GM12892 (cell line): ENCODE data around the gene FGF12.

Source experiments
- DNase-seq: peaks from one replicate; pipeline ENCODE4 v3.0.0; 2011; ENCODE audit not compliant: insufficient read length
- FAIRE-seq: peaks from 2 replicates; lab custom pipeline; 2011; peaks lifted over from hg19 to GRCh38; lab: Jason Lieb, UNC
- POLR2A ChIP-seq: IDR thresholded peaks from 2 replicates; pipeline ENCODE4 v1.6.1; 2011; ENCODE audit warnings: low read depth, low read length, control low read depth
- POLR2AphosphoS5 ChIP-seq: IDR thresholded peaks from 2 replicates; pipeline ENCODE4 v1.6.1; 2011; ENCODE audit warnings: low read depth, low read length, control low read depth
- TAF1 ChIP-seq: IDR thresholded peaks from 2 replicates; pipeline ENCODE4 v1.6.1; 2011; ENCODE audit warnings: low read depth, mild to moderate bottlenecking, control low read depth, low read length, borderline replicate concordance

FGF12 gene

DNA sequence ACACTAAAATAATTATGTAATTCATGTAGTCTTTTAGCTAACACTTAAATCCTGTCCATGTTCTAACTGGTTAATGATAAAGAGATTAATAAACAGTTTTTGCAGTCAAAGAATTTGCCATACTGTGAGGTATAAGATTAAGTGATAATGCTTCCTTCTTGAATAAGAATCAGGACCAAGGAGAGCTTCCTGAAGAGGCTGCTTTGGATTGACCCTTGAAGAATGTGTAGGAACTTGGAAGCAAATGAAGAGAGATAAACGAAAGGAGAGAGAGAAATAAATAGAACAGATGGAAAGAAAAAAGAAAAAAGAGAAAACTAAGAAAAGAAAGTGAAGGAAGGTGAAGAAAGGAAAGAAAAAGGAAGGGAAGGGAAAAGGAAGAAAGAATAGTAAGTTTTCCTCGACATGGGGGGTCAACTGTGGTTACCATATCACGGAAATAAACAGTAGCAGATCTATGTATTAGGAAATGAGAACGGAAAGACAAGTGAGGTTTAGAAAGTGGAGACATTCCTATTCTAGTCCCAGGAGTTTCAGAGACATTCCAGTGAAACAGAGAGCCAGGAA is 539.8 kb downstream of the FGF12 start:
- DNase-seq: no peak
- no peak for FAIRE-seq
- TF ChIP-seq POLR2AphosphoS5: no peak

DNA sequence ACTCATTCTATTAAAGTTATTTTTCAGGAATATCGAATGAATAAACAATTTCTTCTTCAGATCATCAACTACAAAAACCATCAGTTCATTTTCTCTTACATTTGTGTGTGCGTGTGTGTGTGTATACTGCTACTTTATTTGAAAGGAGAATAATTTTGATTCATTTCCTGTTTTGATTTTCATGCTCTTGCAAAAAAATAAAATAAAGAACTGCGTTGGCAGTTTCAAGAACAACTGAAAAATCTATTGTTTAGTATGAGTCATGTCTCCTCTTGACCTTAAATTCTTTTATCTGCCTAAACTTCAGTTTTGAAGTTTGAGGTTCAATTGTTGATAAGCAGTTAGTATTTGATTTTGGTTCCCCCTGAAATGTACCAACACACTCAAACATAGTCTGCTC is 540.8 kb downstream of the FGF12 start:
- DNase-seq (no peak), FAIRE-seq (no peak)
- TF ChIP-seq TAF1: no peak
- TF ChIP-seq POLR2A: no peak
- TF ChIP-seq POLR2AphosphoS5: no peak

DNA sequence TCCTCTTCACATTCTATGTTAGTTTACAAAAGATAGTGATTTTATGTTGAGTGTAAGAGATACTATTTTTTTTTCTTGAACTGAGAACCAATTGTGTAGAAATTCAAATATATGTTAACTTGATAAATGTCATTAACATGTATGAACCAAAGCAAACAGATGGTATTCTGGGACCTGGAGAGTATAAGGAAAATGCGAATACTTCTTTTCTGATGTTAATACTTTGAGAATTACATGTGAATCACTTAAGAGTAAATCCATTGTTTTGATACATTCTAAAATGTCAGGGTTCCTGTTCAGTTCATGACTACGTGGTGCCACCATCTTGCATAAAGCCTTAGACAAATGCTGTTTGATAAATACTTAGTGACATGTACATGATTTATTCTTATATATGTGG is 541.3 kb downstream of the FGF12 start:
- DNase-seq (no peak), FAIRE-seq (no peak)
- TF ChIP-seq POLR2AphosphoS5 (no peak), TAF1 (no peak), POLR2A (no peak)

DNA sequence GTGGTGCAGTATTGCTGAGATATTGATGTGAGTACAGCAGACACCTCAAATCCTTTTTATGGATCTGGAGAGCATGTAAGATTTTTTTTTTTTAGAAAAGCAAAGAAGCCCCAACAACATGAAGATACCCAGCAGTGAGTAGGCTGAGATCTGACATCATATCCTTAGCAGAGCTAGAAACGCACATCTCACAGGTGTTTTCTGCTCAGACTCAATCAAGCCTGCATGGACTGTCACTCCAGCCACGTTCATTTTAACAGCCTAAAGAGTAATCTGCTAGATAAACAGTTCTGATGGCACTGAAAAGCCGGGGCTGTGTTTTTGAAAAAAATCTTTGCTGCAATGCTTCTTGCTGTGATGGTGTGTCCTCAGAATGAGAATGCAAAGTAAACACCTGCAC is 544.2 kb downstream of the FGF12 start:
- FAIRE-seq (no peak), DNase-seq (no peak)
- TF ChIP-seq POLR2A: no peak
- TF ChIP-seq POLR2AphosphoS5: no peak
- TF ChIP-seq TAF1: no peak

DNA sequence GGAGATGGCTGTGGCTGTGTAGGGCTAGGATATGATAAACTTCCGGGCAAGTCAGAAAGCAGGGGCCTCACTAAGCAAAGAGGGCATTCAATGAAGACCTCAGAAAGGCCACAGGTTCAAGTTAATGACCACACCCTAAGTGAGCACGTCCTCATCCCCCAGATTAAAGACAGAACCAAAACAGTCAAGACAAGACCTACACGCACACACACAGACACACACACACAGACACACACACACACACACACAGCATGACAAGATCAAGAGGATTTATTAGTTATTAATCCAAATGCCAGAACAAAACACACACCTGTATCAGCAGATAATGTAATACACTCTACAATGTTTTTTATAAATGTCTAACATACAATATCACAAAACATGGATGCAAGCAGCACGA is 546.2 kb downstream of the FGF12 start:
- FAIRE-seq: no peak
- DNase-seq: no peak
- TF ChIP-seq TAF1: no peak
- TF ChIP-seq POLR2AphosphoS5: no peak
- no peak for TF ChIP-seq POLR2A

DNA sequence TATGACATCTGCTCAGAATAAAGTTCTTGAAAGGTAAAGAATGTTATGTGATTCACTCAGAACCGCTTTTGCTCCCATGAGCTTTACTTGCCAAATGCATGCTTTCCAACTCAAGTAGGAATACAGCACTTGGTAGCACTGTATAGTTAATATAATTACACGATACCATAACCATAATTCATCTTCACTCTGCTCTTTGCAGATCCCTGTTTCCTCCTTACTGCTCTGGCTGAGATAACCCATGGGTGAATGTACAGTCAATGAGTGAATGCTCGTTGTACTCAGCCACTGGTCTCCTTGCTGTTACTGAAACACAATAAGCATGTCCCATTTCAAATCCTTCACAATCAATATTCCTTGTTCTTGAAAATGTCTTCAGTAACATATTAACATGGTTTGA is 550.0 kb downstream of the FGF12 start:
- no peak for TF ChIP-seq POLR2AphosphoS5
- TF ChIP-seq TAF1: no peak
- FAIRE-seq (no peak), DNase-seq (no peak)

DNA sequence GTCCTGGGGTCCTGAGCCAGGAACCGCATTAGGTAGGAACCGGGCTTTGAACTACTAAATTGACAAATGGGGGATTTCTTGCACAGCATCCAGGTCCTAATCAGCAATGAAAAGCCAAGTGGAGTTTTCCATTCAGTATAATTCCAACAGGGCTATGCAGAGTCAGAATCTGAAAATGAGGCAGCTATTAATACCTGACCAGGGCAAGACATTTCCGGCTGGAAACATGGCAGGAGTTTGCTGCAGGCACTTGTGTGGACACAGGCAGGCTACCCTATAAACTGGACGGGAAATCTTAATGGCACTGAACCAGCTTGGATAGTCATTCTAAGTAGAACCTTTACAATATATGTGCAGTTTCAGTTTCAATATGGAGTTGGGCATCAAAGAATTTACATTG is 553.1 kb downstream of the FGF12 start:
- FAIRE-seq (no peak), DNase-seq (no peak)
- no peak for TF ChIP-seq POLR2A
- no peak for TF ChIP-seq TAF1
- no peak for TF ChIP-seq POLR2AphosphoS5

DNA sequence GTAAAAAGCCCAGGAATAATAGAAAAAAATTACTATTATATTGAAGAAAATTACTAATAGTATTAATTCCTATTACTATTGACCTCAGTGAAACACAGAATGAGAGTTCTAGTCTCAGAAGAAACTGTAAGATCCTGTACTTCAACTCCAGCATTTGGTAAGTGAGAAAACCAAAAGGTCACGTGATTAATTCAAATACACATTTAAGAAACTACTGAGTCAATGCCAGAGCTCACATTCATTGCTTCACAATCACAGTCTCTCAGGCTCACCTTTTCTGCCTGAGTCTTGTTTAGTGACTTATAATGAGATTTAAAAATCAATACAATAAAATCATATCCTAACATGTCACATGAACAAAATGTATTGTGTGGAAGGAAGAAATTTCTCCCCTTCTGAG is 556.1 kb downstream of the FGF12 start:
- DNase-seq (no peak), FAIRE-seq (no peak)
- TF ChIP-seq TAF1: no peak
- no peak for TF ChIP-seq POLR2AphosphoS5

DNA sequence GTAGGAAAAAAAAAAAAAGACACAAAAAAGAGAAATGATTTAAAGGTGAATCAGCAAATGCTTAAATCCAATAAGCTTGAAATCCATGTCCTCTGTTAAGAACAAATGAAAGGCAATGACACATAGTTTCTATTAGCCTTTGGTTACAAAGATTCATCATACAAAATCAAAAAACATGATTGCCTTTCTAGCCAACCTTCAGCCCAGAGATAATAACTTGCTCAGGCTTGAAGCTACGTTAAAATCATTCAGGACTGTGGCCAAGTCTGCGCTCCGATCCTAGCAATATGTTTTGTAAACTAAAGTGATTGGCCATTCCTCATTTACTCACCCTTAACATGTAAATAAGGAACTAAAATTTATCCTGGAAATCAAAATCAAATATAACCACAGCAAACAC is 556.7 kb downstream of the FGF12 start:
- FAIRE-seq: no peak
- TF ChIP-seq POLR2AphosphoS5 (no peak), TAF1 (no peak), POLR2A (no peak)
- DNase-seq: no peak

DNA sequence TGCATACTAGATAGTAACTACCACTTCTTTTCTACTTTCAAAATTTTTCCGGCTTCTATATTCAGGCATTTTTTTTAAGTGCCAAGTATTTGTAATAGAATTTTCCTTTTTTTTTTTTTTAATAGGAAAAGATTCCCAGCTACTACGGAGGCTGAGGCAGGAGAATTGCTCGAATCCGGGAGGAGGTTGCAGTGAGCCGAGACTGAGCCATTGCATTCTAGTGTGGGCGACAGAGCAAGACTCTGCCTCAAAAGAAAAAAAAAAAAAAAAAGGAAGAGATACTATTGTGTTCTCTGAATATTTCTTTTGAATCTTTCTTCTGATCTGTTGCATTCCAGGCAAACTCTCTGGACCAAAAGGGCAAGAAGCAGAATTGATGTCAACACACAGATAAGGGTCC is 557.3 kb downstream of the FGF12 start:
- TF ChIP-seq POLR2A: no peak
- no peak for TF ChIP-seq TAF1
- no peak for TF ChIP-seq POLR2AphosphoS5
- DNase-seq (no peak), FAIRE-seq (no peak)

DNA sequence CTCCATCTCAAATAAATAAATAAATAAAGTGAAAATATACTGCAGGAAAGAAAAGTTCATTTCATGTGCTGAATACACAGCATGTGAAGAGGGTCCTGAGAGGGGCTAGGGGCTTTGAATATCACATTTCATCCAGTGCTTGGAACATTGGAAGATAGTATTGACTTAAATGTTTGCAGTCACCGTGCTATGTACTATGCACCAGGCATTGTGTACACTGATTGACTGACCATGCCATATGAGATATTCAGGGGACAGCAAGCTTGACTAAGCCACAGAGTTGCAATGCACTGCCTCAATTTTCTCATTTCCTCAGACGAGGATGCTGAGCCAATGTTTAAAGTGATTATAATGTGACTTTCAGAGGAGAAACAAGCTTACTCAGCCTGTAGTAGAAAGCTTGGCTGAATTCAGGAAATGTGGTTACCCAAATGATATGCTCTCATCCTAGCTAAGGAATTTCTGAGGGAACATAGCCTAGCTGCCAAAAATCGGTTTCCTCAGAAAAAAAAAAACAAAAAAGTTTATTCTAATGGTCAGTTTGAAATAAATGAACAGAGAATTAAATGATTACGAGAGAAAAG is 557.9 kb downstream of the FGF12 start:
- FAIRE-seq: no peak
- TF ChIP-seq POLR2A: no peak
- no peak for TF ChIP-seq POLR2AphosphoS5
- no peak for TF ChIP-seq TAF1
- DNase-seq: no peak

DNA sequence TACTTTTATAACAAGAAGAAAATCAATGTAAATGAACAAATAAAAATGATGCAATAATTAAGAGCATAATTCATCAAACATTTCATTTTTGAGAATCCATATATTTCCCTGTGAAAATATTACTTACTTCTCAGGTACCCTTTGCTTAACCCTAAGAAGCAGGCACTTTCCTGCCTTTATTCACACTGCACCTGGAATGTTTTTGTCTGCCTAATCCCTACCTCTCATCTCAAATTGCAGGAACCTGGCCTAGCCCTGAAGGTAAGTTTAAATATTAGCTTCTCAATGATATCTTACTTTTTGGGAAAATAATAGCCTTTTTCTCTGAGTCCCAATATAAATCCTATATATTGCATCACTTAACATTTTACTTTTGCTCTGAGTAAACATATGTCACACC is 559.1 kb downstream of the FGF12 start:
- no peak for TF ChIP-seq POLR2A
- TF ChIP-seq TAF1: no peak
- TF ChIP-seq POLR2AphosphoS5: no peak
- DNase-seq (no peak), FAIRE-seq (no peak)

DNA sequence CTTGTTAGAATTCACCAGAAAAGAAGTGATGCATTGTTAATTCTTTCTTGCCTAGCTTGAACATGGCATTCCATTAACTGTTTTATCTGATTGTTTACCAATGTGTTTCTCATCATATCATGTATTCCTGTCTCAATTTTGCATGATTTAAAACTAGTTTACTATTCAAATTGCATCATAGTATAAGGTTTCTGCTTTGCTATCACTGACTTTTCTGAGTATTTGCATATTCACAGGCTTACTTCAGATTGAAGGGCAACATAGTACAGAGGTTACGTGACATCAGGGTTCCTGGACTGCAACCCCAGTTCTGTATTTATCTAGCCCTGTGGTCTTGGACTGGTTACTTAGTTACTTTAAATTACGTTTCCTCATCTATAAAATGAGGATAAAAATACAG is 561.8 kb downstream of the FGF12 start:
- FAIRE-seq (no peak), DNase-seq (no peak)
- TF ChIP-seq TAF1: no peak
- no peak for TF ChIP-seq POLR2A
- TF ChIP-seq POLR2AphosphoS5: no peak

DNA sequence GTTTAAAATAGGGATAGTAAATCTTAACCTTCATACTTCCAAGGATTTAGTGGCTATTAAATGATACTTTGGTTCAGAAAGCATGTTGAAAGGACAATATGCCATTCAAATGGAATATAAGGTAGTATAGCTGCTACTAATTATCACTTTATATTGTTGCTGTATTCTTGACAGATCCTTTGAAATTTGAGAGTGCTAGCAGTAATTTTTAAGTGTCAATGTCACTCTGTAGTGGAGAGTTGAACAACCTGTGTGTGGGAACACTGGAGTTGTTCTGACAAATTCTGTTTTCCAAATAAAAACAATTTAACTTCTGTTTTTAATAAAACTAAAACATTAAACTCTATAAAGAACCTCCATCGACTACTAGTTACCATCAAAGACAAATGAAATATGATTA is 565.7 kb downstream of the FGF12 start:
- TF ChIP-seq POLR2A: no peak
- no peak for TF ChIP-seq POLR2AphosphoS5
- no peak for DNase-seq
- no peak for FAIRE-seq
